ENCODE data around the gene CCR6.
"Not testable (repeated sequence)": the region's sequence is repeated elsewhere in the genome, so short reads cannot be mapped to it uniquely, and the experiment has no call there.

CCR6 gene

DNA sequence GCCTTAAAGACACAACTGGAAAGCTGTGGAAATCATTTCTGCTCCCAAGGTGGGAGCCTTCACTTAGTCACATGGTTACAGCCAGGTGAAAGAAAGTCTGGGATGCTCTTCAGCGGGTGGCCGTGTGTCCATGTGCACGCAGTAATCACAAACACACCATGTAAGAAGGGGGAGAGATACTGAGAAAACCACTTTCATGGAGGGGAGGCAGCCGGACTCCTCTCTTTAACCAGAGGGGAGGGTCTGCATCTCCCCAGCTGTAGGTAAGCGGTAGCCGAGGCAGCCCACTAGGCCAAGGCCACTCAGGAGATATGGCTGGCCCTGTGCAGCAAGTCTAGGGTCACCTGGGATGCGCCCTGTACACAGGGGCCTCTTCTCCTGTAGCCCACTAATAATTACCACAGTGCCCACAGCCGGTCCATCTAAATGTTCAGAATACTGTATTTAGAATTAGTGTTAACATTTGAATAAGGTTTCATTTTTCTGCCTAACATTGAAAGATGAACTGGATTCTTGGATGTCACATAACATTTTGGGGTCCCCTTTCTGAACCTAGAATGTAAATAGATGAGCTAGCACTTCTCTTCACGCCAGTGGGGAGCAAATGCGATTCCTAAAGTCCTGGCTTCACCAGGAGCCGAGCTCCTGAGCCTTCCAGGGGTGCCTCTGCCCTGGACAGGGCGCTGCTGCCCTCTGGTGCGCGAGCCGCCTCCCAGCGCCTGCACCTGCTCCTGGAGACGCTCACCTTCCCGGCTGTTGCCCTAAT lies 19.0 kb downstream of the CCR6 start:
- DNase-seq (ENCODE audit: low spot score) = no peak

DNA sequence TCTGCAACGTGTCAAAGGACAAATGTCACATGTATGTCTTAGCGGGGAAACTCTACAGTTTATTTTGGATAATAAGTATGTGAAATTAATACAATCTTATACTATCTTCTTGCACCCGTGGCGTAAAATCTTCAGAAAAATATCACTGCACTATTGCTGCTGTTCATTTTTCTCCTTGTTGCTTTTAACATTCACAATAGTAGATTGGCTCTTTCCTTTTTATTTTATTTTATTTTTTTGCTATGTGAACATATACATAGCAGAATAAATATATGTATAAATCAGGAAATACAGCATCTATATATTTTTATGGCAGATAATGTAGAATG lies 19.5 kb downstream of the CCR6 start:
- DNase-seq (ENCODE audit: low spot score) = no peak

DNA sequence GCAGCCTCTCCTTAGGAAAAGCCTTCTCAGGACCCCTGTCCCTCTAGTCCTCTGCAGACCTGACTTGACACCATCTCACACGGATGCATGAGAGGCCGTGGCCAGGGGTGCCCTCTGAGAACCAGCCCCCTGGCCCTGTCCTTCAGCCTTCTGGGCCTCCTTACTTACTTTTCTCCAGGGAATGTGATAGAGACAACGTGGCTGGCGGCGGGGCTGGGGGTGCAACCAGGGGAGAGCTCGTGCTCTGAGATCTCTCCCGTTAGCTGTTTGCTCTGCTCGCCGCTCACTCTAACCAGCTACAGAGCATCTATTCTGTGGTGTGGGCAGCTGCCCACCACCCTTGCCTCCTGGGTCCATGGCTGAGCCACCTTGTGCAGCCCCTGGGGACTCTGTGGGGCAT lies 20.1 kb downstream of the CCR6 start:
- no peak for DNase-seq (ENCODE audit: low spot score)

DNA sequence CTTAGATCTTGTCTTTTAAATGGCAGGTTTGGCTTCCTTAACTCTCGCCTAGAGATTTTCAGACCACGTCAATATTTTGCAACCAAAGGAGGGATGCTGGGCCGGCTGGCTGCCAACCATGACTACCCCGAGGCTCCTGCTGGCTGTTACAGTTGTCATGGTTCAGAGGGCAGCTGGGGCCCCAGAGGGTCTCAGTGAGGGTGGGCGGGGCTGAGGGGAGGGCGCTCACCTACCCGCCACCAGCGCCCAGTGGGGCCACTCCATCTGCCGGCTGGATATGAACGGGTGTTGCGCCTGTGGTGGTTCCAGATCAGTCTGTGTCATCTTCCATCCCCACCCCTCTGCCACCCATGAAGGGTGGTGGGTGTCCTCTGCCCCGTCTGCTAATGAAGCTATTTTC lies 22.6 kb downstream of the CCR6 start:
- no peak for DNase-seq (ENCODE audit: low spot score)

DNA sequence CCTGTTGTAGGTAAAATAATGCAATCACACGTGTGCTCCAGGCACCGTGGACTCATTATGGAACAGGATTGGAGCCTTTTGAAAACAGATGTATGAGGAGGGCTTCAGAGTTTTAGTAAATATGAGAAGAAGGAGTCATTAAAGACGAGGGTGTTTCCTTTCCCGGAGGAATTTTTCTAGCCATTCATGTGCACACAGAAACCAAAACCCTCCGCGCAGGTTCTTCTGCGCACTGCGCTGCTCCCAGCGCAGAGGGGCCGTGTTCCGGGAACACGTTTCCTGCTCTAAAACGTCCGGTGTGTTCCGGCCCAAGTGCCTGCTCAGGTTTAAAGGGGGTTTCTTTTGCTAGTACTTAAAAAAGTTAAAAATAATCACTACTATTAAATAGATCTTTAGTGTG lies 23.2 kb downstream of the CCR6 start:
- no peak for DNase-seq (ENCODE audit: low spot score)

DNA sequence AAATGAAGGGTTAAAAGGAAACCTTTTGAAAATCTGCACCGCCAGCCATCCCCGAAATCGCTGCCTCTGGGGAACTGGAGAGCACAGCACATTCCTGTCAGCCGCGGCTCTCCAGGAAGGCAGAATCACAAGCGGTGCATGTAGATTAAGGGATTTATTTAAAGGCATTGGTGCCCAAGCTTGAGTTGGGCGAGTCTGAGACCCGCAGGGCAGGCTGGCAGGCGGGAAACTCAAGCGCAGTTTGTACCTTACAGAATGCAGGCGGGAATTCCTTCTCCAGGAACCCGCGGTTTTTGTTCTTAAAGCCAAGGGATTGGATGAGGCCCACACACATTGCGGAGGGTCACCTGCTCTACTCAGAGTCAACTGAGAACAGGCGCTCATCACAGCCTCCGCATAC lies 24.1 kb downstream of the CCR6 start:
- no peak for DNase-seq (ENCODE audit: low spot score)

DNA sequence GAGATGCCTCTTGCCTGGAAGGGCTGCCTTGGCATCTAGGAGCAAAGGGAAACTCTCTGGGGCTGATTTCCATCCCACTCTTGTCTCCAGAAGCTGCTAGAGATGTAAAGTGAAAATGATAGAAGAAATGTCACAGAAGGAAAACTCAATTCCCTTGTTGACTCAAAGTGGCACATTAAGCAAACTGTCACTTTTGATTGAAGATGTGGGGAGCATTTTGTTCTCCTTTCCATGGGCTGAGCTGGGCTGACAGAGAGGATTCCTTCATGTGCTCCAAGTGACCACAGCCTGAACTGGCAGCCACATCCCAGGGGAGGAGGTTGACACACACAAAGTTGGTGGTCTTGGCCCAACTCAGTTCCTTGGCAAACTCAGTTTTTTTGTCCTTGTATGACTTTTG lies 25.1 kb downstream of the CCR6 start:
- no peak for DNase-seq (ENCODE audit: low spot score)

DNA sequence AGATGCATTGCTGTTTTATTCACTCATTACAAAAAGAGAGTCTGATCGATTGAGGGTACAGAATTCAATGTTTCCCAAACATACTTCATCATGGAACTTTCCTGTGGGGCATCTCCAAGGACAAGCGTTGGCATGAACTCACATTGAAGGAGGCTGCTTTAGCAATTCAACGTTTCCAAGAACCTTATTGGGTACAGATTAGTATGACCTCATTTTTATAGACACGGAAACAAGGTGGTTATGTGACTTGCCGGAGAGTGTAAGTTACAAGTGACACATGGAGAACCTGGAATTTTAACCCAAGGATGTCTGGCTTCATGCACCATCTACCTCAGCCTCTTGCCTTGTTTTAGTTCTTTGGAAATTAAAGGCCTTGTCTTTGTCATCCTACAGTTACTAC lies 26.1 kb downstream of the CCR6 start:
- no peak for DNase-seq (ENCODE audit: low spot score)

DNA sequence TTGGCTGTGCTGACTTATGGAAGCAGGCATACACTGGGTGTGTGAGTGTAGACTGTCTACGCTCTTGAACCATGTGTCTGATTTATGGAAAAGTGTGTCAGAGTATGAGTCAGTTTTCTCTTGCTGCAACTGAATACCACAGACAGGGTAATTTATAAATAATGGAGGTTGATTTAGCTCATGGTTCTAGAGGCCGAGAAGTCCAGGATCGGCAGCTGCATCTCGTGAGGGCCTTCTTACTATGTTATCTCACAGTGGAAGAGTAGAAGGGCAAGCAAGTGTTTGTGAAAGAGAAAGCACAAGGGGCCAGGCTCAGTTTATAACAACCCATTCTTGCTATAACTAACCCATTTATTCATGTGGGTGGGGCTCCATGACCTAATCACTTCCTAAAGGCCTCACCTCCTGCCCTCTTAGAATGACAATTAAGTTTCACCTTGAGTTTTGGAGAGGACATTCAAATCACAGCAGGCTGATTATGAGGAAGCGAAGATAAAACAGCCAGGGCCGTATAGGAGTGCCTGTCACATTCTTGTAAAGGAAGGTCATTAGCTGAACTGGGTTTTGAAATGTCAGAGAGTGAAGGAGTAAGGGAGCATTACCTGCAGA lies 28.1 kb downstream of the CCR6 start:
- DNase-seq (ENCODE audit: low spot score) = no peak

DNA sequence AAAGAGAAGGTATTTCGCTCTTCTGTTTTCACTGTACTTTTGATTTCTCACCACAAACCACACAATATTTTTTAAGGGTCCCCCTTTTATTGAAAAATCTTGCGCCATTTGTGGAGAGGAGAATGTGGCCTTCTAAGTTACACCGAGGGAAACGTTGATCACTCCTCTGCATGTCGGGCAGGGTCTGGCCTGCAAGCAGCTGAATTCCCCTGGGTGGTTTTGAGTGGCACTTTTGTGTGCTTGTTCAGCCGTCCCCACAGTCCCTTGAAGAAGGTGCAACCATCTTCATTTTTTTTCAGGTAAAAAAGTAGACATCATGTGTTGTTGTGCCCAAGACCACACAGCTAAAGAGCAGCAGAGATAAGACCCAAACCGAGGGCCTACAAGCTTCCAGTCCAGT lies 28.8 kb downstream of the CCR6 start:
- DNase-seq (ENCODE audit: low spot score) = no peak

DNA sequence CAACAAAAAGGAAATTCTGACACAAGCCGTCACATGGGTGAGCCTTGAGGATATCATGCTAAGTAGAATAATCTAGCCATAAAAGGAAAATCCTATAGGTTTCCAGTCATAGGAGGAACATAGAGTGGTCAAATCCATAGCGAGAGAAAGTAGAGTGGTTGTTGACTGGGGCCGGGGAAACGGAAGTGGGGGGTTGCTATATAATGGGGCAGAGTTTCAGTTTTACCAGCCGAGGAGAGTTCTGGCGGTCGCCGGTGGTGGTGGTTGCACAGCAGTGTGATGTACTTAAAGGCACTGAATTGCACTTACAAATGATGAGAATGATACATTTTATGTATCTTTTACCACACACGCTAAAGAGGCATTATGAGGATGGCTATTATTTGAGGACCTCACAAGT lies 30.0 kb downstream of the CCR6 start:
- DNase-seq (ENCODE audit: low spot score) = no peak

DNA sequence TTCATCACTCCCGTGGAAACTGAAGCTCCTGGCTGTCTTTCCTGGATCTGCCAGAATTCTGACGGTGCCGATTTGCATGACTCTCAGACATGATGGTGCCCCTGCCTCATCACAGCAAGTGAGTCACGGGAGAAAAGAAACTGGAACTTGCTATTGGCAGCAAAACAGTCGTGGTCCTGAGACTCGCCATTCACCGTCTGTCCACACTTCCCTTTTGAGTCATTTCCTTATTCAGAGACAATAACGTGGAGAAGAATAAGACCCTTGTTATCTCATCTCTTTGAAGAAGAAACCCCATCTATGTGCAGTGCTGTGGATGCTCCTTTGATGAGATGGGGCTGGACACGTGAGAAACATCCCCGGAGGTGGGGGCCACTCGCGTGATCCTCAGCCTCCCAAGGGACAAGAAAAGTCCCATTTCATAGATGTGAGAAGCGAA lies 30.6 kb downstream of the CCR6 start:
- no peak for DNase-seq (ENCODE audit: low spot score)

DNA sequence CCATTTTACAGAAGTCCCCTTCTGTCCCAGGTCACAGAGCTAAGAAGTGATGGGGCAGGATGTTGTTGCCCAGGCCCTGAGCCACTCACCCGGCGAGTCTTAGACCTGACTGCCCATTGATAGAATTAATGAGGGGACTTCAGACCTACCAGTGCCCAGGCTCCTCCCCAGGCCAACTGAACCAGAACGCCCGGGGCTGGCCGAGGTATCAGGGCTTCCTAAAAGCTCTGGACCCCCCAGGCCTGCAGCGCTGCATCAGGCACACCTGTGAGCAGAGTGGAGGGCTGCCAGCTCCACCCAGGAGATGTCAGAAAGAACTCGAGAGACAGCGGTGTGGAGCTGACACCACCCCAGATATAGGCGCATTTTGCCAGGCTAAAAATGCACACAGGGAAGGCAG lies 31.4 kb downstream of the CCR6 start:
- no peak for DNase-seq (ENCODE audit: low spot score)

DNA sequence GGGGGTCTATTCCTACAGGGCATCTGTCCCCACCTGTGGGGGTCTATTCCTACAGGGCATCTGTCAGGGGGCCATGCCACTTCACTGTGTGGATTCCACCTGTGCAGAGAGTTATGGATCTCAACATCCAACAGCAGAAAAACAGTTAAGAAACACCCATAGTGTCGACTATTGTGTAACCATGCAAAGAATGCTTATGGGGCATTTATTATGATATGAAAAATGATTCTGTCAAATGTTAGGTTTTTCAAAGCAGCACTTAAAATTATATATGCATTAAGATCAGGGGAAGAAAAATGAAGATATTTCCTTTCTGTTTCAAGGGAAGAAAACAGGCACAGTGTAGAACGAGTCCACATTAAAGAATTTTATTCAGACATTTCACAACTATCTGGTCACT lies 32.0 kb downstream of the CCR6 start:
- DNase-seq (ENCODE audit: low spot score) = no peak

DNA sequence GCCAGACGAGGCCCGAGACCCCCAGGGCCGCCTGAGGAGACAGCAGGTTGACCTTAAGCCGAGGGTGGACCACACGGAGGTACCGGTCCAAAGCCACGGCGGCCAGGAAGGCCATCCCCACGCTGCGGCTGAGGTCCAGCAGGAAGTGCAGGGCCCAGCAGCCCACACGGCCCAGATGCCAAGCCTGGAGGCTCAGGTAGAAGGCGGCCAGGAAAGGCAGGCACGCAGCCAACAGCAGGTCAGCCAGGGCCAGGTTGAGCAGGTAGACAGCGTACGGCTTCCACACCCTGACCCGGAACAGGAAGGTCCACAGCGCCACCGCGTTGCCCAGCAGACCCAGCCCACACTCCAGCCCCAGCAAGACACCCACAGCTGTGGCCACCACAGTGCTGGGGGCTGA lies 34.5 kb downstream of the CCR6 start:
- DNase-seq (ENCODE audit: low spot score) = no peak

DNA sequence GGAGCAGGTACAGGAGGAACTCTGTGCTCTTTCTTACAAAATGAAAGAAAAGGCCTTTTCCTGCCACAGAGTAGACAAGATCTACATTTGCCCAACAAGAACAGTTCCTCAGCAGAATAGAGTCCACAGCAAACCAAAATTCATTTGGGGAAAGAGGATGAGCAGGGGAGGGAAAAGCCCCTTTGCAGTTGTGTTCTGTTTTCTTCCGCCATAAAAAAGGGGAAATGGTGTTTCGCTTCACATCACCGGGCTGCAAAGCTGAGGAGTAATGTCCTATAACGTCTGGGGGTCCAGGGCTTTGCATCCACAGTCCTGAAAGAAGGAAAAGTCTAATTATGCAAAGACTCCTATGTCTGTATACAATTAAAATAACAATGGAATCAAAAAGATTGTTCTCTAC lies 35.0 kb downstream of the CCR6 start, which contains the start of gene GPR31:
Gene GPR31, minus strand, starts transcription at position 118 of the 400 bp plus-strand sequence. CDS start 149 bp downstream, outside the sequence.
- no peak for DNase-seq (ENCODE audit: low spot score)

DNA sequence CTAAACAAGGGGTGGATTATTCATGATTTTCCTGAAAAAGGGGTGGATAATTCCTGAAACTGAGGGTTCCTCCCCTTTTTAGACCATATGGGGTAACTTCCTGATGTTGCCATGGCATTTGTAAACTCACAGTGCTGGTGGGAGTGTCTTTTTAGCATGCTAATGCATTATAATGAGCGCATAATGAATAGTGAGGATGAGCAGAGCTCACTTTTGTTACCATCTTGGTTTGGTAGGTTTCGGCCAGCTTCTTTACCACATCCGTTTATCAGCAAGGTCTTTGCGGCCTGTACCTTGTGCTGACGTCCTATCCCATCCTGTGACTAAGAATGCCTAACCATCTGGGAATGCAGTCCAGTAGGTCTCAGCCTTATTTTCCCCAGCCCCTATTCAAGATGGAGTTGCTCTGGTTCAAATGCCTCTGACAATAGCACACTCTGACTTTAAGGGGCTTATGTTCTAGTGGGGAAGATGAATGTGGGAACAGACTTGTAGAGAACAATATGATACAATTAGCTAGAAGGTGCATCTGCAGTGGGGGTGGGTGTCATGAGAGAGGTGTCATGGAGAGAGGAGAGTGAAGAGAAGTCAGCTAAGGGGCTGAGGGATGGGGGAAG lies 39.1 kb downstream of the CCR6 start:
- no peak for DNase-seq (ENCODE audit: low spot score)

DNA sequence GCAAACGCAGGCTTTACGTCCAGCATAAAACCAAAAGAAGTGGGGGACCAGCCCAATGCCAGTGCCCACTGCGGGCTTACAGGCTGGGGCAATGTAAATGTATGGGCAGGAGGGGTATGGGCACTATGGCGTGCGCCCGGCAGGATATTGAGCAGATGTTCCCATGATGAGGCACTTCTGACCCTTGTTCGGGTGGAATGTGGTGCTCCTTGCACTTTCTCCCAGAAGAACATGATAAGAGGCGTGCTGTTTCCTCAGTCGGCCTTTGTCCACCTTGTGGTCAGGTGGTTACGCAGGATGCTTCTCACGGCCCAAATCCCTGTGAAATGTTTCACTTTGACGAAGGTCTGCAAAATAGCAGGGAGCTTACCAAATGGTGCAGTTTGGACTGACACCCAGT lies 39.7 kb downstream of the CCR6 start:
- DNase-seq (ENCODE audit: low spot score) = no peak

DNA sequence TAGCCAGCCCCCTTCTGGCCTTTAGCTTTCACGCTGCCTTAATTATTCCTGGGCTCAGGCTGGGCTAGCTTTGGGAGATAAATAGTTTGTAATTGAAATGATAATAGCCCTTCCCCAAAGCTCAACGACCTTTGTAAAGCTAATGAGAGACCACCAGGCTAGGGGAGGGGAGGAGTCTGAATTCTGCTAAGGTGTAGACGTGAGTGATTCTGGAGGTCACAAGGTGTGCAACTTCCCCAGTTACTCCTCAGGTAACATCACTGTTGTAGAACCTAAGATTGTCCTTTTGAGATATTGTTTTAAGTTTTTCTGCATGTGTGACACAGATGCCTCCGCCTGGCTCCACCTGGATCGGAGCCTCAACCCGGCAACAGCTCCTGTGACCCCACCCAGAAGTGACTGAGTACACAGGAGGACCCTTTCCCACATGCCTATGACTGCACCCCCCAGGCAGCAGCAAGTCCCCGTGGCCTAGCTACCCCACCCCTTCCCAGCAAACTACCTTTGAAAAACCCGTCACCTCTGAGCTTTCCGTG lies 40.6 kb downstream of the CCR6 start:
- no peak for DNase-seq (ENCODE audit: low spot score)

DNA sequence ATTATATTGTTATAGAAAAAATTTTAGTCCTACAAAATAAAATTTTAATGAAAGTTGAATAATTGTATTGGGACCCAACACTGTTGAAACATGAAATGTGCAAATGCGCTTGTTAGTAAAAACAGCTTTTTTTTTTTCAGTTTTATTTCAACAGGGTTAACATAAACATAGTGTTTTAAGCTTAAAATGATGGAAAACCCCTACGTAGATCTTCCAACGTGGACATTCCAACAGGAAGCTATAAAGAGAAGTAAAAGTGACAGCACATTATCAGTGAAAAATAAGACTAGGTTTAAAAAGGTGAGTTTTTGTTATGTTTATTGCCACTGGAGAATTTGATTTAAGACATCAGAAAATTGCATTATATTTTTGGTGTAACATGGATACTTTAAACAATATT lies 41.4 kb downstream of the CCR6 start:
- DNase-seq (ENCODE audit: low spot score) = no peak

DNA sequence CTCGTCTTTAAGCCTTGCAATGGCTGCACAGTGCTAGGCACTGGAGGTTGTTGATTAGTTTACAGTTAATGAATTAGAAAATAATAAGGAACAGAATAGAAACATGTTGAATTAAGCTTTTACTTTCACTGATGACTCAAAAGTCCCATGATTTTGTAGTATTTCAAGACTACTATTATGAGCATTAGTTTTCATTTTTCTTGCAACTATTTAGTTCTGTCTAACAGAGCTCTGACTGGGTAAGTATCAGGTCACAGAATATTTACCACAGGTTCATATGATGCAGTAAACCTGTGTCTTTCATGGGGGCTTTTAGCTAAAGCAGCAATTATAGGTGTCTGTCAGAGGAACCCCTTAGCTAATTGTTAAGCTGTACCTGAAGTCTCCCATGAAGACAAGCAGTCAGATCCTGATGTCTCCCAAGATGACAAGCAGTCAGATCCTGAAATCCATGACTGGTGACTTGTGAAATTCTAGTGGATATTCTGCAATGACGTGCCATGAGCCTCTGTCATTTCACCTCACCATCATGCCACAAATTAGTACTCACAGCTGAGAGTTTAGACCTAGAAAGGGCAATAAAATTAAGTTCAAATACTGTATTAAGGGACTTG lies 43.1 kb downstream of the CCR6 start:
- DNase-seq (ENCODE audit: low spot score) = no peak

DNA sequence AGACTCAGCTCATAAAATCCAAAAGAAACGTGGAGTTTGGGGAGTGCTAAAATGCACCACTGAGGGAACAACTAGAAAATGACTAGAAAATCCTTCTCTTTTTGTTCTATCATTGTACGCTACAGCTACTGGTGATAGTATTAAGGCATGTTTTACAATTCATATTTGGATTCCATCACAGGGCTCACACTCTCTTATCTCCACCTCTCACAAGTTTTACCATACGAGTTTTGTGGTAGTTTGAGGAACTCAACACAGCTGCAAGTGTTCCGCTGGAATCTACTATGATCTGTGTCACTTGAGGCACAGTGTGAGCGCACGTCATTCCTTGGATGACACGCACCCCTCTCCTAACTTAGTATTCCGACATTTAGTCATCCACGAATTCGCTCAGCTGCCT lies 44.8 kb downstream of the CCR6 start:
- not testable (repeated sequence) for DNase-seq (ENCODE audit: low spot score)

DNA sequence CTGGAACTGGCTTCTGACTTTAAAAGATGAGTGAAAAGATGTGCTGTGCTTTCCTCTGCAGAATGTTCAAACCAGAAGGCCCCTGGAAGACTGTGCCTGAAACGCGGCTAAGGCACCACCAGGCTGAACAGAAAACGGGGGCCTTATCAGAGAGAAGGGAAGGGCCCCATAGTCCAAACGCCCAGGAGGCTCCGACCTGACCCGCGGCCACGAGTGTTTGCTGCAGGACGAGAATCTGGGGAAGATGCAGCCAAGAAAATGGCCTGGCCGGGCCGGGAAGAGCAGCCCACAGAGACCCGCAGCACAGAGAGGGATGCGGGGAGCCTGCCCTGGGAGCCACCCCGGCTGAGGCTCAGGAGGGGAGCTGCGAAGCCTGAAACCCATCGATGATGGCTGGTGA lies 45.4 kb downstream of the CCR6 start:
- DNase-seq (ENCODE audit: low spot score) = not testable (repeated sequence)
